HepG2 (cell line): ENCODE results near the gene NEK3. TPM values are rescaled to one million over a fixed set of nuclear protein-coding genes. Genes with fewer than 3 reads are reported as not detected.
A peak's percentile ranks its signal among the peaks of the same experiment; 100 is the strongest.

Experiments used
- EEA1 ChIP-seq: sonication (generic); formaldehyde crosslinking; IDR thresholded peaks from 2 replicates; pipeline ENCODE4 v1.5.1; 2020; ENCODE audit warnings: mild to moderate bottlenecking, missing genetic modification reagents, borderline replicate concordance
- FLYWCH1 ChIP-seq: sonication (generic); formaldehyde crosslinking; IDR thresholded peaks from 2 replicates; pipeline ENCODE4 v1.8.1; 2023; ENCODE audit warnings: mild to moderate bottlenecking, missing genetic modification reagents
- FOXJ3 ChIP-seq: sonication (generic); formaldehyde crosslinking; IDR thresholded peaks from 2 replicates; pipeline ENCODE4 v1.4.0; 2020; ENCODE audit warnings: missing genetic modification reagents, mild to moderate bottlenecking, borderline replicate concordance
- KAT7 ChIP-seq: IDR thresholded peaks from 2 replicates; pipeline ENCODE4 v1.6.1; 2018; ENCODE audit warnings: borderline replicate concordance, missing compliant biosample characterization
- MAZ ChIP-seq, 2 experiments: sonication (generic) in 1 of 2; formaldehyde crosslinking in 1 of 2; IDR thresholded peaks; 2 replicates each; pipeline versions ENCODE4 v1.5.0 to v1.6.1; 2012 to 2020; ENCODE audit warnings: low read depth in 2 of 2, mild to moderate bottlenecking in 2 of 2, borderline replicate concordance in 1 of 2, improper control_type of control experiment in 1 of 2, low read length in 1 of 2, missing genetic modification reagents in 1 of 2, moderate library complexity in 1 of 2
- MEIS1 ChIP-seq: sonication (generic); formaldehyde crosslinking; IDR thresholded peaks from 2 replicates; pipeline ENCODE4 v1.9.0; 2021; ENCODE audit warnings: mild to moderate bottlenecking, missing genetic modification reagents, moderate library complexity, borderline replicate concordance
- NCOA5 ChIP-seq: sonication (generic); formaldehyde crosslinking; IDR thresholded peaks from 2 replicates; pipeline ENCODE4 v1.4.0; 2020; ENCODE audit warnings: missing genetic modification reagents
- NFKB2 ChIP-seq: sonication (generic); formaldehyde crosslinking; IDR thresholded peaks from 2 replicates; pipeline ENCODE4 v1.4.0; 2020; ENCODE audit warnings: missing genetic modification reagents, borderline replicate concordance
- PTBP1 ChIP-seq: fragments of 200-400 bp; formaldehyde crosslinking; IDR thresholded peaks from 2 replicates; pipeline ENCODE4 v1.6.1; 2018; ENCODE audit warnings: low read length, low read depth; ENCODE audit not compliant: poor library complexity, severe bottlenecking
- REL ChIP-seq: sonication (generic); formaldehyde crosslinking; conservative IDR thresholded peaks from 2 replicates; pipeline ENCODE4 v1.8.0; 2022; ENCODE audit warnings: mild to moderate bottlenecking, missing genetic modification reagents, moderate library complexity
- RXRB ChIP-seq: IDR thresholded peaks from 2 replicates; pipeline ENCODE4 v1.6.1; 2016; ENCODE audit warnings: borderline replicate concordance, missing genetic modification reagents, missing compliant biosample characterization
- ZFP82 ChIP-seq: sonication (generic); formaldehyde crosslinking; IDR thresholded peaks from 2 replicates; pipeline ENCODE4 v1.5.1; 2020; ENCODE audit warnings: mild to moderate bottlenecking, missing genetic modification reagents, borderline replicate concordance
- ZKSCAN8 ChIP-seq: IDR thresholded peaks from 2 replicates; pipeline ENCODE4 v1.6.1; 2016; ENCODE audit warnings: borderline replicate concordance, missing genetic modification reagents, missing compliant biosample characterization
- ZNF569 ChIP-seq: sonication (generic); formaldehyde crosslinking; IDR thresholded peaks from 2 replicates; pipeline ENCODE4 v1.5.0; 2020; ENCODE audit warnings: mild to moderate bottlenecking, missing genetic modification reagents, moderate library complexity, borderline replicate concordance
- ZNF607 ChIP-seq: sonication (generic); formaldehyde crosslinking; IDR thresholded peaks from 2 replicates; pipeline ENCODE4 v1.5.1; 2020; ENCODE audit warnings: missing genetic modification reagents, mild to moderate bottlenecking, borderline replicate concordance
- ZNF614 ChIP-seq: IDR thresholded peaks from 2 replicates; pipeline ENCODE4 v1.6.1; 2018; ENCODE audit warnings: missing biosample characterization, missing genetic modification reagents, inconsistent platforms, borderline replicate concordance
- polyA plus RNA-seq, 8 experiments: library from polyadenylated mRNA; depleted of rRNA in 3 of 8; stranded (reverse) in 7 of 8; unstranded in 1 of 8; fragments of >200 nt; fragmentation: Illumina TruSeq in 4 of 8; extraction: Trizol in 4 of 8; gene quantifications; 2 replicates each; pipeline versions ENCODE4 v1.2.1 to v1.2.3, GENCODE V29; 2011 to 2016; ENCODE audit warnings: low read depth in 4 of 8, missing spikeins in 1 of 8, mixed read lengths in 1 of 8; ENCODE audit not compliant: insufficient read depth in 1 of 8
- total RNA-seq, 5 experiments: library from RNA; depleted of rRNA; stranded (reverse); fragments of >200 nt; fragmentation: Illumina TruSeq; extraction: Trizol; gene quantifications; 2 replicates each; pipeline ENCODE4 v1.2.3, GENCODE V29; 2016; ENCODE audit warnings: low read depth in 1 of 5
- TF ChIP-seq, protein P1 (sequence below): sonication (generic); IDR thresholded peaks from 2 replicates; pipeline ENCODE4 v1.6.1; 2016; ENCODE audit warnings: low read depth, borderline replicate concordance
- TF ChIP-seq, protein P2 (sequence below): sonication (generic); formaldehyde crosslinking; IDR thresholded peaks from 2 replicates; pipeline ENCODE4 v1.8.0; 2022; ENCODE audit warnings: low read depth, missing genetic modification reagents
- TF ChIP-seq, protein P3 (sequence below): sonication (generic); formaldehyde crosslinking; IDR thresholded peaks from 2 replicates; pipeline ENCODE4 v1.5.0; 2020; ENCODE audit warnings: mild to moderate bottlenecking, missing genetic modification reagents
- TF ChIP-seq, protein P4 (sequence below): sonication (generic); formaldehyde crosslinking; IDR thresholded peaks from 2 replicates; pipeline ENCODE4 v1.4.0; 2020; ENCODE audit warnings: missing genetic modification reagents
- TF ChIP-seq, protein P5 (sequence below): sonication (generic); formaldehyde crosslinking; IDR thresholded peaks from 2 replicates; pipeline ENCODE4 v1.5.1; 2020; ENCODE audit warnings: missing genetic modification reagents, mild to moderate bottlenecking, borderline replicate concordance

The NEK3 gene
- total and polyA plus RNA-seq, 2 of the 13 experiments (the other 11 are each of a cell fraction or from before 2014, with no cell fraction given) = 36.7 to 68.2 TPM

DNA sequence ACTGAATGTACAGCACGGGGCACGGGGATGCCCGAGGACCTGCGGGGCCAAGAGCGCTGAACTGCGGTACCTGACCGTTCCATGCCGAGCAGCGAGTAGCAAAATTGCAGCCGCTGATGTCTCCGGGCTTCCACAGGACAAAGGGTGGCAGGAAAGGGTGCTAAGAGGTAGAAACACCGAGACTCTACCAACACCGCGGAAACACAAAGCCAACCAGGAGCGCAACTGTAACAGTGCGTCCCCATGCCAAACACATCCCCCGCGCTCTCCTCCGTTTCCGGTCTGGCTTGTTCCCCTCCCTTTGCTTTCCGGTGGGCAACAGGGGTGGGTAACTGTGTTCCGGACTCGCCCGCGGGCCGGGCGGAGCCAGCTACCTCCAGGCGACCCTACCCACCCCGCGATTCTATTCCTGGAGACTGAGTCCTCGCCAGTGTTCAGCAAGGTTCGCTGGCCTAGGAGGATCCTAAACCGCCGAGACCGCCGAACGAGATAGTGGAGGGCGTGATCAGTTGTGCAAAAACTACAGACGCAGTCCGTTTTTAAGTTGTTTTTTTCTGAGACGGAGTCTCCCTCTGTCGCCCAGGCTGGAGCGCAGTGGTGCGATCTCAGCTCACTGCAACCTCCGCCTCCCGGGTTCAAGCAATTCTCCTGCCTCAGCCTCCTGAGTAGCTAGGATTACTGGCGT, 34.9 kb upstream of the NEK3 start (continued):
- TF ChIP-seq, protein P1, sequence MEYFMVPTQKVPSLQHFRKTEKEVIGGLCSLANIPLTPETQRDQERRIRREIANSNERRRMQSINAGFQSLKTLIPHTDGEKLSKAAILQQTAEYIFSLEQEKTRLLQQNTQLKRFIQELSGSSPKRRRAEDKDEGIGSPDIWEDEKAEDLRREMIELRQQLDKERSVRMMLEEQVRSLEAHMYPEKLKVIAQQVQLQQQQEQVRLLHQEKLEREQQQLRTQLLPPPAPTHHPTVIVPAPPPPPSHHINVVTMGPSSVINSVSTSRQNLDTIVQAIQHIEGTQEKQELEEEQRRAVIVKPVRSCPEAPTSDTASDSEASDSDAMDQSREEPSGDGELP = peak; percentile 28; the same call in 1 of the 2 replicates
- TF ChIP-seq RXRB (CRISPR knock-in tag) (peak; percentile 86), PTBP1 (no peak), MAZ (IDR thresholded peaks at IDR 0.05; ENCODE audit: borderline replicate concordance, low read depth, low read length) (peak; percentile 70; the same call in 1 of the 2 replicates), MAZ (CRISPR knock-in tag; IDR thresholded peaks at IDR 0.05; ENCODE audit: low read depth) (peak; percentile 90), KAT7 (CRISPR knock-in tag) (peak; percentile 98), FLYWCH1 (CRISPR knock-in tag) (peak; percentile 94), FOXJ3 (CRISPR knock-in tag) (no peak), REL (CRISPR knock-in tag) (no peak), MEIS1 (CRISPR knock-in tag) (no peak), NCOA5 (CRISPR knock-in tag) (no peak), ZFP82 (no peak; the same call in 1 of the 2 replicates), NFKB2 (CRISPR knock-in tag) (peak; percentile 94), ZNF614 (CRISPR knock-in tag) (peak; percentile 93; the same call in 1 of the 2 replicates), EEA1 (no peak; the same call in 1 of the 2 replicates), ZKSCAN8 (CRISPR knock-in tag) (peak; percentile 73; the same call in 1 of the 2 replicates), ZNF569 (CRISPR knock-in tag) (no peak), ZNF607 (CRISPR knock-in tag) (peak; percentile 85)
- TF ChIP-seq, protein P2, sequence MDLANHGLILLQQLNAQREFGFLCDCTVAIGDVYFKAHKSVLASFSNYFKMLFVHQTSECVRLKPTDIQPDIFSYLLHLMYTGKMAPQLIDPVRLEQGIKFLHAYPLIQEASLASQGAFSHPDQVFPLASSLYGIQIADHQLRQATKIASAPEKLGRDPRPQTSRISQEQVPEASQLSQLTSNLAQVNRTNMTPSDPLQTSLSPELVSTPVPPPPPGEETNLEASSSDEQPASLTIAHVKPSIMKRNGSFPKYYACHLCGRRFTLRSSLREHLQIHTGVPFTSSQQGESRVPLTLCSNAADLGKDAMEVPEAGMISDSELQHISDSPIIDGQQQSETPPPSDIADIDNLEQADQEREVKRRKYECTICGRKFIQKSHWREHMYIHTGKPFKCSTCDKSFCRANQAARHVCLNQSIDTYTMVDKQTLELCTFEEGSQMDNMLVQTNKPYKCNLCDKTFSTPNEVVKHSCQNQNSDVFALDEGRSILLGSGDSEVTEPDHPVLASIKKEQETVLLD (CRISPR knock-in tag) = no peak
- TF ChIP-seq, protein P3, sequence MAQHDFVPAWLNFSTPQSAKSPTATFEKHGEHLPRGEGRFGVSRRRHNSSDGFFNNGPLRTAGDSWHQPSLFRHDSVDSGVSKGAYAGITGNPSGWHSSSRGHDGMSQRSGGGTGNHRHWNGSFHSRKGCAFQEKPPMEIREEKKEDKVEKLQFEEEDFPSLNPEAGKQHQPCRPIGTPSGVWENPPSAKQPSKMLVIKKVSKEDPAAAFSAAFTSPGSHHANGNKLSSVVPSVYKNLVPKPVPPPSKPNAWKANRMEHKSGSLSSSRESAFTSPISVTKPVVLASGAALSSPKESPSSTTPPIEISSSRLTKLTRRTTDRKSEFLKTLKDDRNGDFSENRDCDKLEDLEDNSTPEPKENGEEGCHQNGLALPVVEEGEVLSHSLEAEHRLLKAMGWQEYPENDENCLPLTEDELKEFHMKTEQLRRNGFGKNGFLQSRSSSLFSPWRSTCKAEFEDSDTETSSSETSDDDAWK (CRISPR knock-in tag) = no peak
- TF ChIP-seq, protein P4, sequence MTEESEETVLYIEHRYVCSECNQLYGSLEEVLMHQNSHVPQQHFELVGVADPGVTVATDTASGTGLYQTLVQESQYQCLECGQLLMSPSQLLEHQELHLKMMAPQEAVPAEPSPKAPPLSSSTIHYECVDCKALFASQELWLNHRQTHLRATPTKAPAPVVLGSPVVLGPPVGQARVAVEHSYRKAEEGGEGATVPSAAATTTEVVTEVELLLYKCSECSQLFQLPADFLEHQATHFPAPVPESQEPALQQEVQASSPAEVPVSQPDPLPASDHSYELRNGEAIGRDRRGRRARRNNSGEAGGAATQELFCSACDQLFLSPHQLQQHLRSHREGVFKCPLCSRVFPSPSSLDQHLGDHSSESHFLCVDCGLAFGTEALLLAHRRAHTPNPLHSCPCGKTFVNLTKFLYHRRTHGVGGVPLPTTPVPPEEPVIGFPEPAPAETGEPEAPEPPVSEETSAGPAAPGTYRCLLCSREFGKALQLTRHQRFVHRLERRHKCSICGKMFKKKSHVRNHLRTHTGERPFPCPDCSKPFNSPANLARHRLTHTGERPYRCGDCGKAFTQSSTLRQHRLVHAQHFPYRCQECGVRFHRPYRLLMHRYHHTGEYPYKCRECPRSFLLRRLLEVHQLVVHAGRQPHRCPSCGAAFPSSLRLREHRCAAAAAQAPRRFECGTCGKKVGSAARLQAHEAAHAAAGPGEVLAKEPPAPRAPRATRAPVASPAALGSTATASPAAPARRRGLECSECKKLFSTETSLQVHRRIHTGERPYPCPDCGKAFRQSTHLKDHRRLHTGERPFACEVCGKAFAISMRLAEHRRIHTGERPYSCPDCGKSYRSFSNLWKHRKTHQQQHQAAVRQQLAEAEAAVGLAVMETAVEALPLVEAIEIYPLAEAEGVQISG (CRISPR knock-in tag) = peak; percentile 95
- TF ChIP-seq, protein P5, sequence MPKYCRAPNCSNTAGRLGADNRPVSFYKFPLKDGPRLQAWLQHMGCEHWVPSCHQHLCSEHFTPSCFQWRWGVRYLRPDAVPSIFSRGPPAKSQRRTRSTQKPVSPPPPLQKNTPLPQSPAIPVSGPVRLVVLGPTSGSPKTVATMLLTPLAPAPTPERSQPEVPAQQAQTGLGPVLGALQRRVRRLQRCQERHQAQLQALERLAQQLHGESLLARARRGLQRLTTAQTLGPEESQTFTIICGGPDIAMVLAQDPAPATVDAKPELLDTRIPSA (CRISPR knock-in tag) = peak; percentile 17; the same call in 1 of the 2 replicates
